Ishikawa (cell line): Measurements from ENCODE around the gene C5.

Experiments used
- CEBPB ChIP-seq: IDR thresholded peaks from 2 replicates; pipeline ENCODE4 v1.6.1; 2012
- CREB1 ChIP-seq: IDR thresholded peaks from 2 replicates; pipeline ENCODE4 v1.6.1; 2012; ENCODE audit warnings: low read depth
- EGR1 ChIP-seq: IDR thresholded peaks from 2 replicates; pipeline ENCODE4 v1.6.1; 2012
- EP300 ChIP-seq: IDR thresholded peaks from 2 replicates; pipeline ENCODE4 v1.6.1; 2012; ENCODE audit warnings: borderline replicate concordance
- FOXM1 ChIP-seq: IDR thresholded peaks from 2 replicates; pipeline ENCODE4 v1.6.1; 2012; ENCODE audit warnings: low read depth, borderline replicate concordance
- MAX ChIP-seq: IDR thresholded peaks from 2 replicates; pipeline ENCODE4 v1.6.1; 2012
- NFIC ChIP-seq: IDR thresholded peaks from 2 replicates; pipeline ENCODE4 v1.6.1; 2012
- RAD21 ChIP-seq: IDR thresholded peaks from 2 replicates; pipeline ENCODE4 v1.6.1; 2012; ENCODE audit warnings: low read depth
- TAF1 ChIP-seq: IDR thresholded peaks from 2 replicates; pipeline ENCODE4 v1.6.1; 2012; ENCODE audit warnings: low read depth, mild to moderate bottlenecking
- TCF12 ChIP-seq: IDR thresholded peaks from 2 replicates; pipeline ENCODE4 v1.6.1; 2012; ENCODE audit warnings: low read depth
- TEAD4 ChIP-seq: IDR thresholded peaks from 2 replicates; pipeline ENCODE4 v1.6.1; 2012
- YY1 ChIP-seq: IDR thresholded peaks from 2 replicates; pipeline ENCODE4 v1.6.1; 2012; ENCODE audit warnings: low read depth
- ZBTB7A ChIP-seq: IDR thresholded peaks from 2 replicates; pipeline ENCODE4 v1.6.1; 2012; ENCODE audit warnings: low read depth
- TF ChIP-seq, protein P1 (sequence below): IDR thresholded peaks from 2 replicates; pipeline ENCODE4 v1.6.1; 2012
- TF ChIP-seq, protein P2 (sequence below): IDR thresholded peaks from 2 replicates; pipeline ENCODE4 v1.6.1; 2012; ENCODE audit warnings: low read depth, mild to moderate bottlenecking

C5 gene

GRCh38 chr9:121085661-121086060 lies 35.6 kb upstream of the C5 start:
- TF ChIP-seq NFIC (no peak), YY1 (no peak), CREB1 (no peak), MAX (no peak), EP300 (no peak), FOXM1 (no peak), TEAD4 (no peak), CEBPB (no peak), TCF12 (no peak), ZBTB7A (no peak), RAD21 (no peak), TAF1 (no peak), EGR1 (no peak)
- TF ChIP-seq, protein P1, sequence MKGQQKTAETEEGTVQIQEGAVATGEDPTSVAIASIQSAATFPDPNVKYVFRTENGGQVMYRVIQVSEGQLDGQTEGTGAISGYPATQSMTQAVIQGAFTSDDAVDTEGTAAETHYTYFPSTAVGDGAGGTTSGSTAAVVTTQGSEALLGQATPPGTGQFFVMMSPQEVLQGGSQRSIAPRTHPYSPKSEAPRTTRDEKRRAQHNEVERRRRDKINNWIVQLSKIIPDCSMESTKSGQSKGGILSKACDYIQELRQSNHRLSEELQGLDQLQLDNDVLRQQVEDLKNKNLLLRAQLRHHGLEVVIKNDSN = no peak
- TF ChIP-seq, protein P2, sequence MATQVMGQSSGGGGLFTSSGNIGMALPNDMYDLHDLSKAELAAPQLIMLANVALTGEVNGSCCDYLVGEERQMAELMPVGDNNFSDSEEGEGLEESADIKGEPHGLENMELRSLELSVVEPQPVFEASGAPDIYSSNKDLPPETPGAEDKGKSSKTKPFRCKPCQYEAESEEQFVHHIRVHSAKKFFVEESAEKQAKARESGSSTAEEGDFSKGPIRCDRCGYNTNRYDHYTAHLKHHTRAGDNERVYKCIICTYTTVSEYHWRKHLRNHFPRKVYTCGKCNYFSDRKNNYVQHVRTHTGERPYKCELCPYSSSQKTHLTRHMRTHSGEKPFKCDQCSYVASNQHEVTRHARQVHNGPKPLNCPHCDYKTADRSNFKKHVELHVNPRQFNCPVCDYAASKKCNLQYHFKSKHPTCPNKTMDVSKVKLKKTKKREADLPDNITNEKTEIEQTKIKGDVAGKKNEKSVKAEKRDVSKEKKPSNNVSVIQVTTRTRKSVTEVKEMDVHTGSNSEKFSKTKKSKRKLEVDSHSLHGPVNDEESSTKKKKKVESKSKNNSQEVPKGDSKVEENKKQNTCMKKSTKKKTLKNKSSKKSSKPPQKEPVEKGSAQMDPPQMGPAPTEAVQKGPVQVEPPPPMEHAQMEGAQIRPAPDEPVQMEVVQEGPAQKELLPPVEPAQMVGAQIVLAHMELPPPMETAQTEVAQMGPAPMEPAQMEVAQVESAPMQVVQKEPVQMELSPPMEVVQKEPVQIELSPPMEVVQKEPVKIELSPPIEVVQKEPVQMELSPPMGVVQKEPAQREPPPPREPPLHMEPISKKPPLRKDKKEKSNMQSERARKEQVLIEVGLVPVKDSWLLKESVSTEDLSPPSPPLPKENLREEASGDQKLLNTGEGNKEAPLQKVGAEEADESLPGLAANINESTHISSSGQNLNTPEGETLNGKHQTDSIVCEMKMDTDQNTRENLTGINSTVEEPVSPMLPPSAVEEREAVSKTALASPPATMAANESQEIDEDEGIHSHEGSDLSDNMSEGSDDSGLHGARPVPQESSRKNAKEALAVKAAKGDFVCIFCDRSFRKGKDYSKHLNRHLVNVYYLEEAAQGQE = no peak

- TF ChIP-seq, protein P2 = no peak
- TF ChIP-seq YY1 (no peak), EP300 (no peak), ZBTB7A (no peak), TCF12 (no peak), CREB1 (no peak), CEBPB (no peak), RAD21 (no peak), TAF1 (no peak), EGR1 (no peak), FOXM1 (no peak), TEAD4 (no peak), MAX (no peak), NFIC (no peak)
- TF ChIP-seq, protein P1 = no peak
These were observed 32.0 kb upstream of the C5 start for GRCh38 chr9:121082075-121082474.

- TF ChIP-seq, protein P1 = no peak
- no peak for TF ChIP-seq CEBPB
- no peak for TF ChIP-seq RAD21
- no peak for TF ChIP-seq ZBTB7A
- TF ChIP-seq EGR1 = no peak
- no peak for TF ChIP-seq EP300
- TF ChIP-seq TCF12 = no peak
- TF ChIP-seq, protein P2 = no peak
- TF ChIP-seq YY1 = no peak
- TF ChIP-seq TAF1 = no peak; the same call in 1 of the 2 replicates
- no peak for TF ChIP-seq MAX
- no peak for TF ChIP-seq TEAD4
- TF ChIP-seq CREB1 = no peak
- no peak for TF ChIP-seq NFIC
These were observed 25.4 kb upstream of the C5 start for GRCh38 chr9:121075251-121076036.
